ENCODE results near the gene TYROBP. TPM values are rescaled to one million over a fixed set of nuclear protein-coding genes. Genes with fewer than 3 reads are reported as not detected.

Gene TYROBP
- total and polyA plus RNA-seq, 2 of the 4 experiments (the other 2 are of a cell fraction) = not detected

DNA sequence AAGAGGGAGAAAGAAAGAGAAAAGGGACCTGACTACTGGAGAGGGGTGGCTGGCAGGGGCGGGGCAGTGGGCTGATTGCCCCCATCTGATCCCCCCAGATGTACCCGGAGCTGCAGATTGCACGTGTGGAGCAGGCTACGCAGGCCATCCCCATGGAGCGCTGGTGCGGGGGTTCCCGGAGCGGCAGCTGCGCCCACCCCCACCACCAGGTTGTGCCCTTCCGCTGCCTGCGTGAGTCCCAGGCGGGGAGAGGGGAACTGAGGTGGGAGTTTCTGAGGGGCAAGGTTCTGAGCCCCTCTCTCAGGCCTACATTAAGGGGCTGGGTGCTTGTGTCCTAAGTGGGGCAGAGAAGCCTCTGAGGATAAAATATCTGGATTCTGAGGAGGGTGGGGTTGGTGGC lies 37.3 kb downstream of the TYROBP start:
- H3K27me3 ChIP-seq (ENCODE audit: control insufficient read depth, insufficient read depth, low read length) = peaks cover 6% of the 10 kb centered on the region
- ChIA-PET POLR2A (ENCODE audit: unreplicated experiment) (no interaction called here), CTCF (no interaction called here)
- ATAC-seq (ENCODE audit: low read depth) (no peak), DNase-seq (no peak)
- 63% methylated on average over 2 of the region's 12 CpGs; no CpG with 5 or more reads in 1 of the 2 experiments for WGBS, 2 experiments (ENCODE audit: extremely low coverage in 2 of 2, insufficient read length in 1 of 2)
- H2BK20ac ChIP-seq (ENCODE audit: low read depth, low read length) = no peak overlapping the region
- no peaks in the 10 kb centered on the region for H3K36me3 ChIP-seq (ENCODE audit: control insufficient read depth, insufficient read depth, low read length)
- no peak overlapping the region for H3K4me3 ChIP-seq (ENCODE audit: insufficient read depth, low read depth, low read length)
- in situ Hi-C loops (cut with MboI; ENCODE audit: low sequenced_read_pairs) = no loop called here
- H2BK120ac ChIP-seq (ENCODE audit: low read depth, low read length) = no peak overlapping the region
- no peaks in the 10 kb centered on the region for H3K9me3 ChIP-seq (ENCODE audit: control insufficient read depth, insufficient read depth, low read length)
- no peak overlapping the region for H3K4ac ChIP-seq (ENCODE audit: low read depth, low read length)
- H3K9ac ChIP-seq (ENCODE audit: low read depth, low read length) = no peak overlapping the region
- H3K14ac ChIP-seq (replicated peaks; ENCODE audit: low read depth, low read length) = no peak overlapping the region
- TF ChIP-seq, protein P1, sequence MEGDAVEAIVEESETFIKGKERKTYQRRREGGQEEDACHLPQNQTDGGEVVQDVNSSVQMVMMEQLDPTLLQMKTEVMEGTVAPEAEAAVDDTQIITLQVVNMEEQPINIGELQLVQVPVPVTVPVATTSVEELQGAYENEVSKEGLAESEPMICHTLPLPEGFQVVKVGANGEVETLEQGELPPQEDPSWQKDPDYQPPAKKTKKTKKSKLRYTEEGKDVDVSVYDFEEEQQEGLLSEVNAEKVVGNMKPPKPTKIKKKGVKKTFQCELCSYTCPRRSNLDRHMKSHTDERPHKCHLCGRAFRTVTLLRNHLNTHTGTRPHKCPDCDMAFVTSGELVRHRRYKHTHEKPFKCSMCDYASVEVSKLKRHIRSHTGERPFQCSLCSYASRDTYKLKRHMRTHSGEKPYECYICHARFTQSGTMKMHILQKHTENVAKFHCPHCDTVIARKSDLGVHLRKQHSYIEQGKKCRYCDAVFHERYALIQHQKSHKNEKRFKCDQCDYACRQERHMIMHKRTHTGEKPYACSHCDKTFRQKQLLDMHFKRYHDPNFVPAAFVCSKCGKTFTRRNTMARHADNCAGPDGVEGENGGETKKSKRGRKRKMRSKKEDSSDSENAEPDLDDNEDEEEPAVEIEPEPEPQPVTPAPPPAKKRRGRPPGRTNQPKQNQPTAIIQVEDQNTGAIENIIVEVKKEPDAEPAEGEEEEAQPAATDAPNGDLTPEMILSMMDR (conservative IDR thresholded peaks at IDR 0.05; ENCODE audit: low read depth, low read length) = no peak
- TF ChIP-seq, protein P2, sequence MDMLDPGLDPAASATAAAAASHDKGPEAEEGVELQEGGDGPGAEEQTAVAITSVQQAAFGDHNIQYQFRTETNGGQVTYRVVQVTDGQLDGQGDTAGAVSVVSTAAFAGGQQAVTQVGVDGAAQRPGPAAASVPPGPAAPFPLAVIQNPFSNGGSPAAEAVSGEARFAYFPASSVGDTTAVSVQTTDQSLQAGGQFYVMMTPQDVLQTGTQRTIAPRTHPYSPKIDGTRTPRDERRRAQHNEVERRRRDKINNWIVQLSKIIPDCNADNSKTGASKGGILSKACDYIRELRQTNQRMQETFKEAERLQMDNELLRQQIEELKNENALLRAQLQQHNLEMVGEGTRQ (IDR thresholded peaks at IDR 0.05; ENCODE audit: low read depth, low read length) = no peak
- TF ChIP-seq FOS (IDR thresholded peaks at IDR 0.05; ENCODE audit: low read depth, low read length) (no peak), RFX5 (IDR thresholded peaks at IDR 0.05; ENCODE audit: low read depth, low read length) (no peak), BHLHE40 (IDR thresholded peaks at IDR 0.05; ENCODE audit: low read depth, low read length) (no peak), CHD1 (IDR thresholded peaks at IDR 0.05; ENCODE audit: low read depth, low read length) (no peak), MAZ (IDR thresholded peaks at IDR 0.05; ENCODE audit: borderline replicate concordance, low read depth, low read length) (no peak), MXI1 (IDR thresholded peaks at IDR 0.05; ENCODE audit: borderline replicate concordance, low read depth, low read length) (no peak), POLR2A (IDR thresholded peaks at IDR 0.05; ENCODE audit: low read depth, low read length) (no peak), RAD21 (IDR thresholded peaks at IDR 0.05; ENCODE audit: low read length) (no peak), NFE2L2 (IDR thresholded peaks at IDR 0.05; ENCODE audit: low read depth, low read length) (no peak), RCOR1 (IDR thresholded peaks at IDR 0.05; ENCODE audit: insufficient replicate concordance, low read length) (no peak), MAFK (IDR thresholded peaks at IDR 0.05; ENCODE audit: low read depth, low read length) (no peak), CEBPB (IDR thresholded peaks at IDR 0.05; ENCODE audit: low read depth, low read length) (no peak), SMC3 (IDR thresholded peaks at IDR 0.05; ENCODE audit: low read depth, low read length) (no peak)
- TF ChIP-seq, protein P3, sequence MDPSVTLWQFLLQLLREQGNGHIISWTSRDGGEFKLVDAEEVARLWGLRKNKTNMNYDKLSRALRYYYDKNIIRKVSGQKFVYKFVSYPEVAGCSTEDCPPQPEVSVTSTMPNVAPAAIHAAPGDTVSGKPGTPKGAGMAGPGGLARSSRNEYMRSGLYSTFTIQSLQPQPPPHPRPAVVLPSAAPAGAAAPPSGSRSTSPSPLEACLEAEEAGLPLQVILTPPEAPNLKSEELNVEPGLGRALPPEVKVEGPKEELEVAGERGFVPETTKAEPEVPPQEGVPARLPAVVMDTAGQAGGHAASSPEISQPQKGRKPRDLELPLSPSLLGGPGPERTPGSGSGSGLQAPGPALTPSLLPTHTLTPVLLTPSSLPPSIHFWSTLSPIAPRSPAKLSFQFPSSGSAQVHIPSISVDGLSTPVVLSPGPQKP (IDR thresholded peaks at IDR 0.05; ENCODE audit: borderline replicate concordance, low read depth, low read length) = no peak
- no peak overlapping the region for H2BK5ac ChIP-seq (ENCODE audit: low read depth, low read length, poor library complexity, severe bottlenecking)
- H3K56ac ChIP-seq (ENCODE audit: extremely low read depth, insufficient read depth, low read length) = no peak overlapping the region
- intact Hi-C loops (cut with micrococcal nuclease) = no loop called here
- peaks cover 4% of the 10 kb centered on the region for H3K4me1 ChIP-seq (ENCODE audit: control insufficient read depth, insufficient read depth, low read length)
- H3K9me1 ChIP-seq (ENCODE audit: insufficient read depth, low read length) = peaks cover 2% of the 10 kb centered on the region
- dilution Hi-C loops (cut with HindIII; ENCODE audit: low sequenced_read_pairs, unreplicated experiment) = no loop called here
- H3K79me1 ChIP-seq (ENCODE audit: low read depth in 1 of 2, low read length in 2 of 2) = no peaks in the 10 kb centered on the region
- no peaks in the 10 kb centered on the region for H4K20me1 ChIP-seq (ENCODE audit: insufficient read depth, low read length)
- H3K18ac ChIP-seq (ENCODE audit: low read depth, low read length) = no peak overlapping the region
- H4K8ac ChIP-seq (ENCODE audit: low read depth in 2 of 2, low read length in 2 of 2) = no peak overlapping the region
- H4K91ac ChIP-seq (ENCODE audit: insufficient read depth, low read depth, low read length) = no peak overlapping the region
- H3K4me2 ChIP-seq (ENCODE audit: low read depth, low read length) = no peak overlapping the region
- H3K27ac ChIP-seq (ENCODE audit: insufficient read depth, low read length) = no peak overlapping the region
- H3K23ac ChIP-seq (ENCODE audit: low read depth, low read length) = no peak overlapping the region
- no peak overlapping the region for H4K5ac ChIP-seq (ENCODE audit: low read depth, low read length)
- no peak overlapping the region for H2AK5ac ChIP-seq (ENCODE audit: low read depth, low read length)
- BruUV-seq (replicated peaks) = no TSS peak
- H2AK9ac ChIP-seq (replicated peaks; ENCODE audit: low read depth, low read length, poor library complexity) = no peak overlapping the region
- no peak overlapping the region for H2AFZ ChIP-seq (replicated peaks; ENCODE audit: low read length, poor library complexity)
- no peak overlapping the region for H2BK15ac ChIP-seq (ENCODE audit: low read depth, low read length)
